Adipose tissue (tissue), 3 donors: ENCODE data around the gene CLDN3. TPM values are rescaled to one million over a fixed set of nuclear protein-coding genes. Genes with fewer than 3 reads are reported as not detected.

Source experiments
- H3K27ac ChIP-seq: one replicate; pipeline ENCODE4 v1.5.1; 2013; ENCODE audit warnings: low read depth, low read length
- WGBS, 3 donors: extraction: QIAGEN DNeasy Blood & Tissue Kit; methylation state at CpG; one replicate each; pipeline ENCODE4 v1.1.7; 2013; 5-methylcytosine and 5-hydroxymethylcytosine counted together
- polyA plus RNA-seq, 3 donors: library from polyadenylated mRNA; stranded (reverse); fragments of 200-250 nt; gene quantifications; one replicate each; pipeline ENCODE4 v1.2.3, GENCODE V29; 2013
- donor health status: healthy with polysubstance abuse.
- donor health status: Bipolar disorder and iron deficiency.
- donor health status: healthy.

Gene CLDN3
- polyA plus RNA-seq, 3 donors: 0.22 to 96.5 TPM; not detected in 1

DNA sequence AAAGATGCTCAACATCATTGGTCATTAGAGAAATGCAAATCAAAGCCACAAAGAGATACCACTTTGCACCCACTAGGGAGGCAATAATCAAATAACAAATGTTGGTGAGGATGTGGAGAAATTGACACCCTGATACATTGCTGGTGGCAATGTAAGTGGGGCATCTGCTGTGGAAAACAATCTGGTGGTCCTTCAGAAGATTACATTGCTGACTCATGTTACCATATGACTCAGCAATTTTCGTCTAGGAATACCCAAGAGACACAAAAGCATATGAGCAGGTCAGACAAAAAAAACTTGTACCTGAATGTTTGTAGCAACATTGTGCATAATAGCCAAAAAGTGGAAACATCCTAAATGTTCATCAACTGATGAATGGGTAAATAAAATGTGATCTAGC is 4.9 kb upstream of the CLDN3 start:
- WGBS, 3 donors: 10 to 33% (median 17%) methylated on average over 1 of the region's 1 CpG
- H3K27ac ChIP-seq: no peak overlapping the region

DNA sequence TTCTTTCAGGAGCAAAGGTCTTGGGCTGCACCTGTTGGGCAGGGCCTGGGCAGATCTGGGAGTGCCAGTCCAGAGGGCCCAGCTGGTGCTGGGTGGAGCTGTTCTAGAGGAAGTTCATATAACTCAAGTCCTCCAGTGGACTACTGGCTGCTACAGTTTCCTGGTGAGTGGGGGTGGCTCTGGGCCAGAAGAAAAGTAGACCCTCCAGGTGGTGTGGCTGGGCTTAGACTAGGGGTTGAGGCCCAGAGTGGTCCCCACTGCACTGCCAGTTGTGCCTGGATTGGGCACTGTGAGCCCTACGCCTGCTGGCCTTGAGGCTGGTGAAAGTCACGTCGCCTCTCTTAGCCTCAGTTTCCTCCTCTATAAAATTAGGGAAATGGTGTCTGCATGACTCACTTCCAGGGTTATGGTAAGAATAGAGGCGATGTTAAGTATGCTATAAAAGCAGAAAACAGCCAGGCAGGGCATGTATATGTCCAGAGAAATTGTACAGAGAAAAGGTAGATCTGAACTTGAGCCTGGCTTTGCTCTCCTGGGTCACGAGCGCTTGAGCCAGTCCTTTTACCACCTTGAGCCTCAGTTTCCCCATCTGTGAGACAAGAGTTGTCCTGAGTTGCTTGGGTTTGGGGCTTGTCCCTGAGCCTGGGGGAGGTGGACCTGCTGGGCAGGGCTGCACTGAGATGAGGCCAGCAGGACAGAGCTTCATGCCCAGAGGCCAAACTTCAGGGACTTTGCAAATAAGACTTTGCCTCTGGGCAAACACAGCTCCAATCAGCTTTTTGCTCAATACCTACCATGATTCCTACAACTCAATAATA is 3.8 kb upstream of the CLDN3 start:
- 81 to 88% (median 88%) methylated on average over 6 of the region's 6 CpGs for WGBS, 3 donors

DNA sequence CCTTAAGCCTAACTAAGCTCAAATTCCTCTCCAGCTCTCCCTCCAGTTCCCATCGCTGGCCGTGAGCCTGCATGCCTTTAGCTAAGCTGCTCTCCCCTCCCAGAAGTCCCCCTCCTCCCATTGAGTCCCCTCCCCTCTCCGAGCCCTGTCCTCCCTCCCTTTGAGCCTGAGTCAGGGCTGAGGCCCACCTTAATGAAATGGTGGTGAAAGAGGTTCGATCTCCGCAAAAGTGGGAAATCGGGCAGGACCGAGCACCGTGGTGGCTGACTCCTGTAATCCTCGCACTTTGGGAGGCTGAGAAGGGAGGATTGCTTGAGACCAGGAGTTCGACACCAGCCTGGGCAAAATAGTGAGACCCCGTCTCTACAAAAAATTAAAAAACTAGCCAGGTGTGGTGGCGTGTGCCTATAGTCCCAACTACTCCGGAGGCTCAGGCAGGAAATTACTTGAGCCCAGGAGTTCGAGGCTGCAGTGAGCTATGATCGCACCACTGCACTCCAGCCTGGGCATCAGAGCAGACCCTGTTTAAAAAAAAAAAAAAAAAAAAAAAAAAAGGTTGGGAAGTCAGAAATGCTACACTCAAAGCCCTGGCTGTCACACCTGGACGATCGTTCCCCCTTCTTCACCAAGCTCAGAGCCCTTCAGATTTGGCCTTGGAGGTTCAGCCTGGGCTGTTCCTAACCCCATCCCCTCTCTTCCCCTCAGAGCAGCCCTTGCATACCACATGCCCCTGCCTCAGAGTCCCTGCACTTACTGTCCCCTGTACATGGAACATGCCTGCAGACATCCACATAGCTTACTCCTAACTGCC is 995 bp upstream of the CLDN3 start:
- WGBS, 3 donors: 58 to 64% (median 62%) methylated on average over 16 to 17 of the region's 17 CpGs
- no peak overlapping the region for H3K27ac ChIP-seq

More for the DNA sequence above, 3.8 kb upstream of the CLDN3 start:
- no peak overlapping the region for H3K27ac ChIP-seq

- no peak overlapping the region for H3K27ac ChIP-seq
- 12 to 22% (median 19%) methylated on average over 37 to 49 of the region's 49 CpGs for WGBS, 3 donors
These were observed 529 bp downstream of the CLDN3 start for GRCh38 chr7:73769481-73770001.

DNA sequence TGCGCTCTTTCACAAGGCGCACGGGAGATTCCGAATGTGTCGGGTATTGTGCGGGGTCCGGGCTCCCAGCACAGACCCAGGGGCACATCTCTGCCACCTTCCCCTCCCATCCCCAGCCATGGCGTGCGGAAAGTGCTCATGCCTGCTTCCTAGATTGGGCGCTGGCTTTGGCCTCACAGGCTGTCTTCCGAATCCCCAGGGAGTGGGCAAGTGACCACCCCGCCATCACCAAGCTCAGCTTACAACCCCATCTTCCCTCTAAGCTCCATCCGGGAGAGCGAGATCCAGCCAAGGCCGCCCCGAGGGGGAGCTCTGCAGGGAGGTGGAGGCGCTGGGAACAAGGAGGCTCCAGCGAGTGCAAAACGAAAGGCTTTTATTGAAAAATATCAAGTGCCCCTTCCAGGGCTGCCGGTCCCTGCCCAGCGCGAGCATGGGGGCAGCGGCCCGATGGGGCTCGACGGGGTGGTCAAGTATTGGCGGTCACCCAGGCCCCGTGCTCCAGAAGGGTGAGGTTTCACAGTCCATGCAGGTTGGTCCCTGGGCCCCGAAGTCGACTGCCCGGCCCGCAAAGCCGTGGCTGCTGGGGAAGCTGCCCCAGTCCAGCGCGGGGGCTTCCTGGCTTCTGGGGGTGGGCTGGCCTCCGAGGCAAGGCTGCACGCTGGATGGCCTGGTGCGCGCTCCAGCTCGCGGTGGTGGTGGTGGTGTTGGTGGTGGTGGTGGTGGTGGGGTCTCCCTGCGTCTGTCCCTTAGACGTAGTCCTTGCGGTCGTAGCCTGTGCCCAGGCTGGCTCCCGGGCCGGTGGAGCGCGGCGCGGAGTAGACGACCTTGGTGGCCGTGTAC is 1.2 kb downstream of the CLDN3 start:
- WGBS, 3 donors: 21 to 64% (median 28%) methylated on average over 45 to 53 of the region's 53 CpGs
- H3K27ac ChIP-seq: no peak overlapping the region

DNA sequence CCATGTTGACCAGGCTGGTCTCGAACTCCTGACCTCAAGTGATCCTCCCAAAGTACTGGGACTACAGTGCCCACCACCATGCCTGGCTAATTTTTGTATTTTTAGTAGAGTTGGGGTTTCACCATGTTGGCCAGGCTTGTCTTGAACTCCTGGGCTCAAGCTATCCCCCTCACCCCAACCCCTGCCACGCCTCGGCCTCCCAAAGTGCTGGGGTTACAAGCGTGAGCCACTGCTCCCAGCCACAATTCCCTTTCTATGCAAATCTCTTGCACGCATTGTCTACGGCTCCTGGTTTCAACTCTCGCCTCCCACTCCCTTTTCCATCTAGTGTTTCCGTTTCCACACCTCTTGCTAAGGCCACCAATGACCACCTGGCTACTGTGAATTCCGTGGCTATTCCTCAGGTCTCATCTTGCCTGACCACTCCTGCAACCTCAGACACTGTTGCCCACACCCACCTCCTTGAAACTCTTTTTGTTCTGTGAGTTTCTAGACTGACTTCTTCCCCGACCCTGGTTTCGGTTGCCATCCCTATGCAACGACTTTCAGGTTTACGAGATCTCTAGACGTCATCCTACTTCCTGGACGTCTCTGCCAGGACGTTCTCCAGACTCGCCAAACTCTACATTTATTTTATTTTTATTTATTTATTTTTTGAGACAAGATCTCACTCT is 3.4 kb downstream of the CLDN3 start:
- H3K27ac ChIP-seq: no peak overlapping the region
- 79 to 84% (median 80%) methylated on average over 17 of the region's 17 CpGs for WGBS, 3 donors

GRCh38 chr7:73762659-73762999 is 7.4 kb downstream of the CLDN3 start:
- 69 to 86% (median 78%) methylated on average over 1 of the region's 1 CpG for WGBS, 3 donors
- H3K27ac ChIP-seq: no peak overlapping the region

DNA sequence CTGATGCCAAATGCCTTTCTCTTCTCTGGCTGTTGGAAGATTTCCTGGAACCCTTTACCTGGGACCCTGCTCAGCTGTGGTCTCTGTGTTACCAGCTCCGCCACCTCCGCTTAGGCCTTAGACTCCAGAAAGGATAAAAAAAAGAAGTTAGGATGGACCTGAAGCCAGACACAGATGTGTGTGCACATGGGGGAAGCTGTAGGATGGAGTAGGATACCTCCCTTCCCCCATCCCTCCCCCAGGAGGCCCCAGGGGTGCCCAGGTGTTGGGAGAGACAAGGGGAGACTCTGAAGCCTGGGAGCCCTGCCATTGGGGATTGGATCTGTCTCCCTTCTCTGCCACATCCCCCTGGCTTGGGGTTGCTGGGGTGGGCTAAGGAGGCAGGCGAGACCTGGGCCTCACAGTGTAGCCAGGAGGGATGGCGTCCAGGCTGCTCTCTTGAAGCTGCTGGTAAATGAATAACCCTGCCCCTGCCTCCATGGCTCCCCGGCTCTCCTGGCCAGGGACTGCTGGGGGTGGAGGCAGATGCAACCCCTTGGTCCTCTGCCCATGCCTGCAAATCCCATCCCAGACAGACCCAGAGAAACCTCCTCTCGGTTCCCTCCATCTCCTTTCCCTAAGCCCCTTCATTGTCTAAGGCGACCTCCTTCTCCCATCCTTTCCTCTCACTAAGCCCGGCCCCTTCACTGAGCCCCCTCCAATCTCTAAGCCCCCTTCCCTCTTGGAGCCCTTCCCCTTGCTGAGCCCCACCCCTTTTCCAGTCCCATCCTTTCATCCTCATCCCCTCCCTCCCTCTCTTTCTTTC is 8.0 kb downstream of the CLDN3 start:
- H3K27ac ChIP-seq: no peak overlapping the region
- WGBS, 3 donors: 58 to 68% (median 58%) methylated on average over 7 to 8 of the region's 8 CpGs

DNA sequence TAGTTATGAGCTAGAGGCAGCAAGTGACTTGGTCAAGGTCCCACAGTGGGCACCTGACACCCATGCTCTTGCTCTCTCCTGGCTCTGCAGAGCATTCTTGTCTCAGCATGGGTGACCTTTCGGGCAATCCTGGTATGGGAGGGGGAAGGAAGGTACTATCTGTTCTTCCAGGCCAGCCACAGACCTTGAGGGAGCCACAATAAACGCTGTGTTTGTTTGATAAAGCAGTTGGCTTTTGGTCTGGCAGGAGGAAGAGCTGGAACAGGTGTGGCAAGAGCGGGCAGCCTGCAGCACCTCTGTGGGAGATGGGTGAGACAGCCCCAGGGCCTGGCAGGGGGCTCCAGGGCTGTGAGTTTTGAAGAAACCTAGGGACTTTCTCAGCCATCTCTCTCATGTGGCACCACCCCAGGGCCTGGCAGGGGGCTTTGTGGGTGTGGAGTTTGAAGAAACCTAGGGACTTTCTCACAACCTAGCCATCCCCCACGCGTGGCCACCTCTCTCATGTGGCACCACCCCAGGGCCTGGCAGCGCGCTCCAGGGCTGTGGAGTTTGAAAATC is 11.4 kb downstream of the CLDN3 start:
- 23 to 86% (median 81%) methylated on average over 7 of the region's 7 CpGs for WGBS, 3 donors

DNA sequence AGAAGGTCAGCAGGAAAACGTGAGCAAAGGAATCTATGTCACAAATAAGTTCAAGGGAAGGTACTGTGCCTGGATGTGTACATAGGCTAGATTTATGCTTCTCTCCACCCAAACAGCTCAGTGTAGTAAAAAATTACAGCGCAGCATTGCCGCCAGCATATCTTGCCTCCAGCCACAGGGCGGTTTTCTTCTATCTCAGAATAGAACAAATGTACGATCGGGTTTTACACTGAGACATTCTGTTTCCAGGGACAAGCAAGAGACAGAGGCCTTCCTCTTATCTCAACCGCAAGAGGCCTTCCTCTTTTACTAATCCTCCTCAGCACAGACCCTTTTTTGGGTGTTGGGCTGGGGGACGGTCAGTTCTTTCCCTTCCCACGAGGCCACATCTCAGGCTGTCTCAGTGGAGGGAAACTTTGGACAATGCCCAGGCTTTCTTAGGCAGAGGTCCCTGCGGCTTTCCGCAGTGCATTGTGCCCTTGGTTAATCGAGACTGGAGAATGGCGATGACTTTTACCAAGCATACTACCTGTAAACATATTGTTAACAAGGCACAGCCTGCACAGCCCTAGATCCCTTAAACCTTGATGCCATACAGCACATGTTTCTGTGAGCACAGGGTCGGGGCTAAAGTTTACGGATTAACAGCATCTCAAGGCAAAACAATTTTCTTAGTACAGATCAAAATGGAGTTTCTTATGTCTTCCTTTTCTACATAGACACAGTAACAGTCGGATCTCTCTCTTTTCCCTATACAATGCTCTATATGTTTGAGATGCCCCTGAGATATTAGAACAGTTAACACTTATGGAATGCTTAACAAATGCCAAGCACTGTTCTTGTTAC is 19.9 kb downstream of the CLDN3 start:
- H3K27ac ChIP-seq: no peak overlapping the region
- 34 to 76% (median 73%) methylated on average over 16 of the region's 16 CpGs for WGBS, 3 donors

More for the DNA sequence above, 11.4 kb downstream of the CLDN3 start:
- H3K27ac ChIP-seq: no peak overlapping the region

GRCh38 chr7:73746378-73746777 is 23.7 kb downstream of the CLDN3 start:
- H3K27ac ChIP-seq: no peak overlapping the region
- 17 to 72% (median 61%) methylated on average over 4 of the region's 4 CpGs for WGBS, 3 donors

- no peak overlapping the region for H3K27ac ChIP-seq
These were observed 27.1 kb downstream of the CLDN3 start for GRCh38 chr7:73742753-73743641.

DNA sequence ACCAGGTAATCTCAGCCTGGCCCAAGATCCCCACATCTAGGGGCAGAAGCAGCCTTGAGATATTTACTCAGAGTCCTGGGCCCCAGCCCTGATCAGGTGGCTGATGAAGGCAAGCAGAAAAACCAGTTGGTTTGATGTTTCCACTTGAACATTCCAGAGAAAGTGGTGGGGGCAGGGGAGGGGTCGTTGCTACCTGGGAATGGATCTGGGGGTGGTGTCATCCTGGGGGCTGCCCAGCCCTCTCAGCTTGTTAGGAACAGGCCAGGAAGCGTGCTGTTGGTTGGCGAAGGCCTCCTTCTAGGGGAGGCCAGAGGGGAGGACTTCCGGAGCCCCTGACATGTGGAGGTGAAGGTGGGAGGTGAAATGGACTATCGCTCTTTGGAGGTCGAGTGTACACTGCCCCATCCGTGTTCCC is 27.7 kb downstream of the CLDN3 start:
- WGBS, 3 donors: 38 to 65% (median 60%) methylated on average over 7 of the region's 7 CpGs
- H3K27ac ChIP-seq: no peak overlapping the region

More at GRCh38 chr7:73742753-73743641, 27.1 kb downstream of the CLDN3 start:
- WGBS, 3 donors: 7 to 45% (median 38%) methylated on average over 34 to 35 of the region's 35 CpGs

DNA sequence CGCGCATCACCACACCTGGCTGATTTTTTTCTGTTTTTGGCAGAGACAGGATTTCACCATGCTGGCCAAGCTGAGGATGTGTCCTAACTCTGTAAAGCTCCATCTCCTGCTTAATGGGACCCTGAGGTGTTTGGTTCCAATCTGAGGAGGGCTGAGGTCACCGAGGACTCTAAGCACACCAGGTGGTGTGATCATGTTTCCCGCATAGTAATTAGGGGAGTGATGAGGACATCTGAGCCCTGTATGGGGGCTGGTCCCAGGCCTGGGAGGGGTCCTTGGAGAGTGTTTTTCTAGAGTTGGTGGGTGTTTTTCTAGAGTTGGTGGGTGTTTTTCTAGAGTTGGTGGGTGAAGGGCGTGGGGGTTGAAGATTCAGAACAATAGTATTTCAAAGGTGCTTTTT is 28.5 kb downstream of the CLDN3 start:
- no peak overlapping the region for H3K27ac ChIP-seq
- 73 to 94% (median 92%) methylated on average over 5 of the region's 5 CpGs for WGBS, 3 donors

DNA sequence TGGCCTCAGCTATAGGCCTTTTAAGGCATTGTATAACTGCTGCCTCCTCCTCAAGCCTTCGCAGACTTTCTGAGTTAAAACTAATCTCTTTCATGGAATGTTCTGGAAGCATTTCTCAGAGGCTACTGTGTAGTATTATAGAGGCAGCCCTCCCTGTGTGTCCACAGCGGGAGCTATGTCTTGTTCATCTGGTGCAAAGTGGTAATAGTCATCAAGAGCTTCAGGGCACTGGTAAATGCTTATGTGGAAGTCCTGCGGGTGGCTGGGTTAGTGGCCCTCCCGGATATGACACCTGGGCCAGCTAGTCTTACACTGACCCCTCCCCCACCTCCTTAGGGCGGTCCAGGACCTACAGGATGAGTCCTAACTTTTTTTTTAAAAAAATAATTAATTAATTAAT is 29.3 kb downstream of the CLDN3 start:
- whole genome bisulfite sequencing, 3 donors: 76 to 84% (median 80%) methylated on average over 5 of the region's 5 CpGs
- no peak overlapping the region for H3K27ac ChIP-seq
